ENCODE data around the gene DEAF1. TPM values are rescaled to one million over a fixed set of nuclear protein-coding genes. Genes with fewer than 3 reads are reported as not detected.

DEAF1 gene
- total RNA-seq, 1 donor from 2014 or later = 56.5 TPM

- H3K27me3 ChIP-seq (ENCODE audit: control insufficient read depth, insufficient read depth, low read length) = peaks cover 45% of the 10 kb centered on the region
- TF ChIP-seq, protein P1, sequence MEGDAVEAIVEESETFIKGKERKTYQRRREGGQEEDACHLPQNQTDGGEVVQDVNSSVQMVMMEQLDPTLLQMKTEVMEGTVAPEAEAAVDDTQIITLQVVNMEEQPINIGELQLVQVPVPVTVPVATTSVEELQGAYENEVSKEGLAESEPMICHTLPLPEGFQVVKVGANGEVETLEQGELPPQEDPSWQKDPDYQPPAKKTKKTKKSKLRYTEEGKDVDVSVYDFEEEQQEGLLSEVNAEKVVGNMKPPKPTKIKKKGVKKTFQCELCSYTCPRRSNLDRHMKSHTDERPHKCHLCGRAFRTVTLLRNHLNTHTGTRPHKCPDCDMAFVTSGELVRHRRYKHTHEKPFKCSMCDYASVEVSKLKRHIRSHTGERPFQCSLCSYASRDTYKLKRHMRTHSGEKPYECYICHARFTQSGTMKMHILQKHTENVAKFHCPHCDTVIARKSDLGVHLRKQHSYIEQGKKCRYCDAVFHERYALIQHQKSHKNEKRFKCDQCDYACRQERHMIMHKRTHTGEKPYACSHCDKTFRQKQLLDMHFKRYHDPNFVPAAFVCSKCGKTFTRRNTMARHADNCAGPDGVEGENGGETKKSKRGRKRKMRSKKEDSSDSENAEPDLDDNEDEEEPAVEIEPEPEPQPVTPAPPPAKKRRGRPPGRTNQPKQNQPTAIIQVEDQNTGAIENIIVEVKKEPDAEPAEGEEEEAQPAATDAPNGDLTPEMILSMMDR (IDR thresholded peaks at IDR 0.05; ENCODE audit: insufficient read depth, low read length, poor library complexity, severe bottlenecking) = no peak
- no peak for DNase-seq (ENCODE audit: low read depth)
- no peak overlapping the region for H3K4me3 ChIP-seq (ENCODE audit: low read depth, low read length)
- H3K36me3 ChIP-seq (ENCODE audit: control insufficient read depth, insufficient read depth, low read length) = no peaks in the 10 kb centered on the region
Observed at GRCh38 chr11:628056-628455, 67.0 kb downstream of the DEAF1 start.

DNA sequence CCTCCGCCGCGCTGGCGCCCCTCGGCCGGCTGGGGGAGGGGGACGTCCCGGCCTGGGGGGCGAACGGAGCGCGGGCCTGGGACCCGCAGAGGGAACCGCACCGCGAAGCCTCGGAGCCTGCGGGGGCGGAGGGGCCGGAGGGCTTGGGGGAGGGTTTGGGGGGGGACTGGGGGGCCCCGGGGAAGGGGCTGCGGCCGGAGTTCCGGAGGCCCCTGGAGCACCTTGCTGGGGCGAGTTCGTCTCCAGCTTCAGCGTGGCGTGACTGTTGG, 67.8 kb downstream of the DEAF1 start:
- Histone ChIP-seq H3K4me3 (ENCODE audit: low read depth, low read length) (no peak overlapping the region), H3K27me3 (ENCODE audit: control insufficient read depth, insufficient read depth, low read length) (peaks cover 45% of the 10 kb centered on the region), H3K36me3 (ENCODE audit: control insufficient read depth, insufficient read depth, low read length) (no peaks in the 10 kb centered on the region)
- DNase-seq (ENCODE audit: low read depth) = no peak
- TF ChIP-seq, protein P1 (IDR thresholded peaks at IDR 0.05; ENCODE audit: insufficient read depth, low read length, poor library complexity, severe bottlenecking) = no peak

DNA sequence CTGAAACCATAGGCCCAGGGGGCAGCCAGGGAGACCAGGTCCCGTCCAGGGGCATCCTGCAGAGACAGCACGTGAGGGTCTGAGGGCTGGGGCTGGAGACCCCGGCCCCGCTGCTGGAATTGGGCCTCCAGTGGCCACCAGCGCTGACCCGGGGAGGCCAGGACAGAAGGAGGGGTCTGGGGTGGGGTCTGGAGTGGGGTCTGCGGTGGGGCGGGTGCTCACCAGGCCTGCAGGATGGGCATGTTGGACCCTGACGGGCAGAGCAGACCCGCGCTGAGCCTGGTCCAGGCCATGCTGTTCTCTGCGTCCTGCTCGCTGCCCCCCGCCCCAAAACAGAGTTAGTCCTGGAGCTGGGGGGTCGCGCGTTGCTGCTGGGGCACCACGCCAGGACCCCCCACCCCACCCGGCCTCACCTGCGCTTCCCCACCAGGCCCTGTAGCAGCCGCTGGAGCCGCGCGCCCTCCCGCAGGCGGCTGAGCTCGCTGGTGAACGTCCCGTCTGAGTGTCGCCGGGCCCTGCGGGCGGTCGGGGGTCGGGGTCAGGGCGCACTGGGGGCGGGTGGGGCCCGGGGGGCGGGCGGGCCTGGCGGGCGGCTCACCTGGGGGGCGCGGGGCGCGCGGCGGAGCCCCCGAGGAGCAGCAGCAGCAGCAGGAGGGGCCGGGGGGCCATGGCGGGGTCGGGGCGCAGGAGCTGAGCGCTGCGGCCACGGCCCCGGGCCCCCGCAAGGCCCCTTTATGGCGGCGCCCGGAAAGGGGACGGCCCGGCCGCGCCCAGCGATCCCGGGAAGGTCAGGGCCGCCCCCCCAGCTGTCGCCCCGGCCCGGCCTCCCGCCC, 68.3 kb downstream of the DEAF1 start, which contains the start of gene SCT:
Gene SCT (minus strand): TSS at position 707 of the 833 bp plus-strand sequence. CDS start 38 bp downstream, at position 669.
- no peak for DNase-seq (ENCODE audit: low read depth)
- Histone ChIP-seq H3K27me3 (ENCODE audit: control insufficient read depth, insufficient read depth, low read length) (peaks cover 45% of the 10 kb centered on the region), H3K4me3 (ENCODE audit: low read depth, low read length) (no peak within 1 kb of the TSS), H3K36me3 (ENCODE audit: control insufficient read depth, insufficient read depth, low read length) (no peaks in the 10 kb centered on the region)
- TF ChIP-seq, protein P1 (IDR thresholded peaks at IDR 0.05; ENCODE audit: insufficient read depth, low read length, poor library complexity, severe bottlenecking) = no peak

DNA sequence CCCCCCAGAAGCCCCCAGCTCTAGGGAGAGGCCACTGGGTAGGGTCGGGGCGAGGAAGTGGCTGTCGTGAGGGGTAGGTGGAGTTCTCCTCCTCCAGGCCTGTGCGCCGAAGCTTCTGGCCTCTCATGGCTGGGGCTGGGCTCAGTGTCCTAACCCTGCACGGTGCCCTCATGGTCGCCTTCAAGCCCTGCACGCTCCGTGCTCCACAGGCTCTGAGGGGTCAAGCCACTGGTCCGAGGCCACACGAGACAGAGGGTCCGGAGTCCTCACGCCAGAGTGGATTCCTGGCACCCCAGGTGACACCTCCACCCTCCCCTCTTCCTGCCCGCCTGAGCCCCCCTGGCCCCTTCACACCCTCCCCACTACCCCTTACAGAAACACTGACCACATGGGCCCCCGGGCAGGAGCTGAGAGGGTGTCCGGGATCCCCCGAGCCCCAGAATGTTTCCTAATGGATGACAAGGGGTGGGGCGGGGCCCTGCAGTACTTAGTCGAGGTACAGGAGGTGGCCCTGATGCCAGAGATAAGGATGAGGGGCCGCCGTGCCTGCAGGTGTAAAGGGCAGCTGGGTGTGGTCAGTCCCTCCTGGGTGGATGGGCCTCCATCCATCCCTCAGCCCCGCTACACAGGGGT, 69.3 kb downstream of the DEAF1 start:
- Histone ChIP-seq H3K27me3 (ENCODE audit: control insufficient read depth, insufficient read depth, low read length) (peaks cover 52% of the 10 kb centered on the region), H3K36me3 (ENCODE audit: control insufficient read depth, insufficient read depth, low read length) (no peaks in the 10 kb centered on the region), H3K4me3 (ENCODE audit: low read depth, low read length) (no peak overlapping the region)
- no peak for DNase-seq (ENCODE audit: low read depth)
- TF ChIP-seq, protein P1 (IDR thresholded peaks at IDR 0.05; ENCODE audit: insufficient read depth, low read length, poor library complexity, severe bottlenecking) = no peak

DNA sequence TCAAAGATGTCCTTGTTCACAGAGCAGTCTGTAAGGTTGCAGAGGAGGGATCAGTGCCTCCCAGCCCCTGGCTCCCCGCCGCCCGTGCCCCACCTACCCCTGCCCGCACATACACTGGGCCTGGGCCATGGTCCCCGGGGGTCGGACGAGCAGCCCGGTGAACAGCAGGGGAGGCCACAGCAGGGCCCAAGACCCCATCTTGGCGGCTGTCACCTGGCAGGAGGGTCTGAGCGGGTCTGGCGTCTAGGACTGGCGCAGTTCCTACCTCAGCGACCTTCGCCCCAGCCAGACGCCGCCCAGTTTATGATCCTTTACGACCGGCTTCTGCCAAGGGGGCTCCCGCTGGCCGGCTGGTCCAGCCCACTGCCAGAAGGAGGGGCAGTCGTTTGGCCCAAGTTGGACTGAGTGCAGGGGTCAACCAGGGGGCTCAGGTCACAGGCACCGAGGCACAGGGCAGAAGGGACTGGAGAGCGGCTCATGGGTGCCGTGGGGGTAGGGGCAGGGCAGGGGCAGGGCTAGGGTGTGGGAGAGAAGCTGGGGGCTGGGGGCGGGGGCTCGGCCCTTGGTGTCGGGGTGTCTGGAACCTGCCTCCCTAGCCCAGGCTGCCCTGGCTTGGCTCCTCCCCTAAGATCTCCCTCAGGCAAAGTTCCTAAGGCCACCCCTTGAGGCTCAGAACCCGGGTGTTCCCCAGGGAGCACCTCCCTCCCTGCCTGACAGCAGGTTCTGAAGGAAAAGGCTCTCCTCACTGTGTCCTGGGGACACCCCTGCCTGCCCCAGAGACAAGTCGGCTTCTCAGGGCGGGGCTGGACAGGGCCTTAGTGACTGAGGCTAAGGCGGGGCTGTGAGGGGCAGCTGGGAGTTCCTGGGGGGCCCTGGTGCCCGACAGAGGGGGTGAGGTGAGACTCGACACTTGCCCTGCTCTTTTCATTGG, 70.1 kb downstream of the DEAF1 start, which contains the start of gene CDHR5:
Gene CDHR5 (minus strand): TSS at position 251 of the 931 bp plus-strand sequence. CDS start 53 bp downstream, at position 198.
- peaks cover 52% of the 10 kb centered on the region for H3K27me3 ChIP-seq (ENCODE audit: control insufficient read depth, insufficient read depth, low read length)
- TF ChIP-seq, protein P1 (IDR thresholded peaks at IDR 0.05; ENCODE audit: insufficient read depth, low read length, poor library complexity, severe bottlenecking) = no peak
- H3K36me3 ChIP-seq (ENCODE audit: control insufficient read depth, insufficient read depth, low read length) = no peaks in the 10 kb centered on the region
- H3K4me3 ChIP-seq (ENCODE audit: low read depth, low read length) = no peak within 1 kb of the TSS
- DNase-seq (ENCODE audit: low read depth) = no peak
